Measurements from ENCODE around the gene MAML3.

DNA sequence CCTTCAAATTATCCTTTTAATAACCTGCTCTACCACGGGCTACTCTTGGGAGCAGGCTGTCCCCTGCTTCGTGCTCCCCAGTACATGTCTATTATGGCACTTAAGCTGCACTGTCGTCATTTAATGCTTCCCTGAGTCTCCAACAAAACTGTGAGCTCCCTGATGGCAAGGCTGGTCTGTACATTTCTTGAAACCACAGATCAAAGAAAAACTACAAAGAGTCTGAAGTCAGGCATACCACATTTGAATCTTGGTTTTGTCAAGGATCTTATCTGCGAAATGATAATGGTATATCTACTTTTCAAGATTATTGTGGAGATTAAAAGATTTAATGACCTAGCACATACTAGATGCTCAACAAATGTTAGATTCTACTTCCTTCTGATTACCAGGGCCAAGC, 45.7 kb downstream of the MAML3 start:
- no peak for TF ChIP-seq POLR2AphosphoS5 (IDR thresholded peaks at IDR 0.05)
- TF ChIP-seq POLR2A (IDR thresholded peaks at IDR 0.05), result no peak
- TF ChIP-seq, protein P1, sequence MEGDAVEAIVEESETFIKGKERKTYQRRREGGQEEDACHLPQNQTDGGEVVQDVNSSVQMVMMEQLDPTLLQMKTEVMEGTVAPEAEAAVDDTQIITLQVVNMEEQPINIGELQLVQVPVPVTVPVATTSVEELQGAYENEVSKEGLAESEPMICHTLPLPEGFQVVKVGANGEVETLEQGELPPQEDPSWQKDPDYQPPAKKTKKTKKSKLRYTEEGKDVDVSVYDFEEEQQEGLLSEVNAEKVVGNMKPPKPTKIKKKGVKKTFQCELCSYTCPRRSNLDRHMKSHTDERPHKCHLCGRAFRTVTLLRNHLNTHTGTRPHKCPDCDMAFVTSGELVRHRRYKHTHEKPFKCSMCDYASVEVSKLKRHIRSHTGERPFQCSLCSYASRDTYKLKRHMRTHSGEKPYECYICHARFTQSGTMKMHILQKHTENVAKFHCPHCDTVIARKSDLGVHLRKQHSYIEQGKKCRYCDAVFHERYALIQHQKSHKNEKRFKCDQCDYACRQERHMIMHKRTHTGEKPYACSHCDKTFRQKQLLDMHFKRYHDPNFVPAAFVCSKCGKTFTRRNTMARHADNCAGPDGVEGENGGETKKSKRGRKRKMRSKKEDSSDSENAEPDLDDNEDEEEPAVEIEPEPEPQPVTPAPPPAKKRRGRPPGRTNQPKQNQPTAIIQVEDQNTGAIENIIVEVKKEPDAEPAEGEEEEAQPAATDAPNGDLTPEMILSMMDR (IDR thresholded peaks at IDR 0.05 in 8 of 11, conservative IDR thresholded peaks at IDR 0.05 in 3 of 11), result no peak

Data from spleen (tissue), 7 donors.